AG09309 (cell line): ENCODE measurements around the gene IDH3A.
A peak's percentile ranks its signal among the peaks of the same experiment; 100 is the strongest.
"Not testable (repeated sequence)": the region's sequence is repeated elsewhere in the genome, so short reads cannot be mapped to it uniquely, and the experiment has no call there.

Source experiments
- DNase-seq: peaks from one replicate; pipeline ENCODE4 v3.0.0-alpha.2; 2010; ENCODE audit warnings: low read depth
- H3K4me3 ChIP-seq: 2 replicates; pipeline ENCODE4 v1.5.1; 2011; ENCODE audit warnings: mild to moderate bottlenecking, low read depth, low read length, moderate library complexity; ENCODE audit not compliant: control insufficient read depth
- CTCF ChIP-seq: IDR thresholded peaks from 2 replicates; pipeline ENCODE4 v1.5.1; 2011; ENCODE audit warnings: mild to moderate bottlenecking, low read depth, low read length, inconsistent platforms; ENCODE audit not compliant: insufficient read depth, control insufficient read depth; ENCODE audit errors: missing control alignments

IDH3A gene

GRCh38 chr15:78140292-78140691 lies 8.9 kb upstream of the IDH3A start:
- no peak overlapping the region for H3K4me3 ChIP-seq
- TF ChIP-seq CTCF: no peak
- DNase-seq: no peak

GRCh38 chr15:78142332-78142731 lies 6.8 kb upstream of the IDH3A start:
- TF ChIP-seq CTCF: no peak
- DNase-seq: no peak

GRCh38 chr15:78146425-78147154 lies 2.6 kb upstream of the IDH3A start:
- TF ChIP-seq CTCF: no peak
- H3K4me3 ChIP-seq: no peak overlapping the region
- DNase-seq: no peak

More at GRCh38 chr15:78142332-78142731, 6.8 kb upstream of the IDH3A start:
- H3K4me3 ChIP-seq: no peak overlapping the region

DNA sequence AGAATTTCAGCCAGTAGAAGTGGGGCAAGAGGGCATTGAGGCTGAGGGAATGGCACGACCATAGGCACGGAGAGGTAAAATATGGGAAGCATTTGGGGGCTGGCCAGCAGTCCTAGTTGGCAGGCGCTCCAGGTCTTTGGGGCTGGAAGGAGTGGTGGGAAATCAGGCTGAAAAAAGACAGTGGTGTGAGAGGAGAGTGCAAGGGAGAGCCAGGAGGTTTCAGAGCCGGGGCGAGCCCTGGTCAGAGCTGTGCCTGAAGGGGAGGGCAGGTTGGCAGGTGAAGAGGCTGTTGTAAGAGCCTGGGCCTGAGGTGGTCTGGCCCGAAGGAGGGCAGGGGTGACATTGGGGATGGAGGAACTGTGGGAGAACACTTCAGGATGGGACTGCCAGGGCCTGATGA lies 1.6 kb upstream of the IDH3A start:
- TF ChIP-seq CTCF: no peak

GRCh38 chr15:78148392-78149067 lies 632 bp upstream of the IDH3A start:
- H3K4me3 ChIP-seq: peak overlapping the region; percentile 51
- no peak for DNase-seq
- TF ChIP-seq CTCF: no peak

More for the DNA sequence above, 1.6 kb upstream of the IDH3A start:
- H3K4me3 ChIP-seq: no peak overlapping the region
- DNase-seq: no peak

- no peak for DNase-seq
- no peak for TF ChIP-seq CTCF
- H3K4me3 ChIP-seq: peak overlapping the region; percentile 73
These were observed 916 bp downstream of the IDH3A start for GRCh38 chr15:78149805-78150751.

- DNase-seq, H3K4me3 ChIP-seq: not testable (repeated sequence)
These were observed 1.9 kb downstream of the IDH3A start for GRCh38 chr15:78151075-78151474.
